ENCODE measurements around the gene NDST1.

- TF ChIP-seq CTCF (IDR thresholded peaks at IDR 0.05) = no peak
- no peak for TF ChIP-seq EP300 (IDR thresholded peaks at IDR 0.05)
- no peak for TF ChIP-seq POLR2AphosphoS5 (IDR thresholded peaks at IDR 0.05)
- no peak for TF ChIP-seq POLR2A (IDR thresholded peaks at IDR 0.05)
These were observed 66.2 kb downstream of the NDST1 start for GRCh38 chr5:150573867-150574817.
